SU-DHL-6 (cell line): ENCODE data around the gene GRIN2D.

Experiments
- H2AFZ ChIP-seq: fragments of 200-600 bp; sonication (generic); 2 replicates; pipeline ENCODE4 v1.6.1; 2014; ENCODE audit warnings: low read depth, mild to moderate bottlenecking, moderate library complexity, mixed read lengths, antibody characterized with exemption, low read length; ENCODE audit not compliant: severe bottlenecking
- H3F3A ChIP-seq: fragments of 200-600 bp; shearing (Covaris generic); 2 replicates; pipeline ENCODE4 v1.6.0; 2016; ENCODE audit warnings: antibody characterized with exemption, mild to moderate bottlenecking; ENCODE audit not compliant: insufficient read depth
- H3K27ac ChIP-seq: fragments of 200-600 bp; sonication (generic); 2 replicates; pipeline ENCODE4 v1.5.1; 2016; ENCODE audit warnings: low read depth, mild to moderate bottlenecking, low read length, moderate library complexity, mixed read lengths
- H3K27me3 ChIP-seq: fragments of 200-600 bp; sonication (generic), shearing (Covaris generic); 2 replicates; pipeline ENCODE4 v1.6.0; 2014; ENCODE audit warnings: mild to moderate bottlenecking, low read length
- H3K36me3 ChIP-seq: fragments of 200-600 bp; sonication (generic); 2 replicates; pipeline ENCODE4 v1.6.1; 2014; ENCODE audit warnings: mild to moderate bottlenecking, low read length, mixed read lengths
- H3K4me2 ChIP-seq: fragments of 300-600, 200-600 bp; shearing (Covaris generic), sonication (generic); 2 replicates; pipeline ENCODE4 v1.6.0; 2014; ENCODE audit warnings: low read length, low read depth, mild to moderate bottlenecking; ENCODE audit not compliant: poor library complexity, severe bottlenecking
- H3K4me3 ChIP-seq: fragments of 200-600 bp; sonication (generic); 2 replicates; pipeline ENCODE4 v1.5.1; 2014; ENCODE audit warnings: antibody characterized with exemption, low read length, mild to moderate bottlenecking, mixed read lengths; ENCODE audit not compliant: insufficient read depth, poor library complexity, severe bottlenecking
- H3K79me2 ChIP-seq: fragments of 200-600 bp; sonication (generic); 2 replicates; pipeline ENCODE4 v1.6.1; 2014; ENCODE audit warnings: mild to moderate bottlenecking, low read length, moderate library complexity; ENCODE audit not compliant: insufficient read depth
- H3K9ac ChIP-seq: fragments of 200-600 bp; sonication (generic); 2 replicates; pipeline ENCODE4 v1.7.0; 2014; ENCODE audit warnings: mild to moderate bottlenecking, low read length
- H3K9me2 ChIP-seq: fragments of 200-600 bp; sonication (generic); replicated peaks from 2 replicates; pipeline ENCODE4 v1.6.1; 2014; ENCODE audit warnings: low read length; ENCODE audit not compliant: insufficient read depth
- H3K9me3 ChIP-seq: fragments of 200-600 bp; sonication (generic); 2 replicates; pipeline ENCODE4 v1.6.1; 2014; ENCODE audit warnings: low read length, mixed read lengths; ENCODE audit not compliant: insufficient read depth
- H4K20me1 ChIP-seq: fragments of 200-600 bp; sonication (generic); 2 replicates; pipeline ENCODE4 v1.6.1; 2014; ENCODE audit warnings: low read depth, mild to moderate bottlenecking, antibody characterized with exemption, low read length, moderate library complexity, mixed read lengths
- CTCF ChIP-seq: fragments of 200-600 bp; sonication (generic); IDR thresholded peaks from one replicate; pipeline ENCODE4 v1.5.1; 2017; ENCODE audit warnings: antibody characterized with exemption, mild to moderate bottlenecking, low read length, moderate library complexity; ENCODE audit not compliant: insufficient read depth, poor library complexity, severe bottlenecking
- EZH2phosphoT487 ChIP-seq: fragments of 200-600 bp; sonication (generic), shearing (Covaris generic); conservative IDR thresholded peaks from 2 replicates; pipeline ENCODE4 v1.6.1; 2018; ENCODE audit warnings: mild to moderate bottlenecking, antibody characterized with exemption, low read length, moderate library complexity, mixed read lengths

GRIN2D gene

GRCh38 chr19:48365602-48366001 lies 27.9 kb upstream of the GRIN2D start:
- H4K20me1 ChIP-seq: no peaks in the 10 kb centered on the region
- H3K36me3 ChIP-seq: no peaks in the 10 kb centered on the region
- no peak overlapping the region for H3K4me2 ChIP-seq
- no peaks in the 10 kb centered on the region for H3K9me2 ChIP-seq
- H3F3A ChIP-seq: peaks cover 4% of the 10 kb centered on the region; the same call in 1 of the 2 replicates
- TF ChIP-seq CTCF: no peak
- TF ChIP-seq EZH2phosphoT487: no peak
- H3K27ac ChIP-seq: no peak overlapping the region
- H3K9ac ChIP-seq: no peak overlapping the region
- H3K27me3 ChIP-seq: no peaks in the 10 kb centered on the region
- no peak overlapping the region for H2AFZ ChIP-seq
- no peaks in the 10 kb centered on the region for H3K9me3 ChIP-seq
- no peak overlapping the region for H3K4me3 ChIP-seq
- H3K79me2 ChIP-seq: no peaks in the 10 kb centered on the region

GRCh38 chr19:48367855-48368254 lies 25.6 kb upstream of the GRIN2D start:
- Histone ChIP-seq H4K20me1 (no peaks in the 10 kb centered on the region), H3K27me3 (no peaks in the 10 kb centered on the region), H2AFZ (no peak overlapping the region), H3K9me2 (no peaks in the 10 kb centered on the region), H3K4me3 (no peak overlapping the region), H3K9ac (no peak overlapping the region), H3K79me2 (no peaks in the 10 kb centered on the region), H3K4me2 (no peak overlapping the region), H3K36me3 (no peaks in the 10 kb centered on the region), H3K27ac (no peak overlapping the region), H3F3A (no peaks in the 10 kb centered on the region), H3K9me3 (no peaks in the 10 kb centered on the region)
- TF ChIP-seq CTCF (no peak), EZH2phosphoT487 (no peak)

- no peak overlapping the region for H3K27ac ChIP-seq
- no peak overlapping the region for H2AFZ ChIP-seq
- H4K20me1 ChIP-seq: no peaks in the 10 kb centered on the region
- H3K9ac ChIP-seq: no peak overlapping the region
- no peaks in the 10 kb centered on the region for H3K9me2 ChIP-seq
- no peaks in the 10 kb centered on the region for H3K36me3 ChIP-seq
- no peak overlapping the region for H3K4me3 ChIP-seq
- no peaks in the 10 kb centered on the region for H3F3A ChIP-seq
- H3K4me2 ChIP-seq: no peak overlapping the region
- H3K9me3 ChIP-seq: no peaks in the 10 kb centered on the region
- H3K79me2 ChIP-seq: no peaks in the 10 kb centered on the region
- H3K27me3 ChIP-seq: no peaks in the 10 kb centered on the region
- TF ChIP-seq CTCF: no peak
- no peak for TF ChIP-seq EZH2phosphoT487
Measured at GRCh38 chr19:48368936-48369335, 24.5 kb upstream of the GRIN2D start.

DNA sequence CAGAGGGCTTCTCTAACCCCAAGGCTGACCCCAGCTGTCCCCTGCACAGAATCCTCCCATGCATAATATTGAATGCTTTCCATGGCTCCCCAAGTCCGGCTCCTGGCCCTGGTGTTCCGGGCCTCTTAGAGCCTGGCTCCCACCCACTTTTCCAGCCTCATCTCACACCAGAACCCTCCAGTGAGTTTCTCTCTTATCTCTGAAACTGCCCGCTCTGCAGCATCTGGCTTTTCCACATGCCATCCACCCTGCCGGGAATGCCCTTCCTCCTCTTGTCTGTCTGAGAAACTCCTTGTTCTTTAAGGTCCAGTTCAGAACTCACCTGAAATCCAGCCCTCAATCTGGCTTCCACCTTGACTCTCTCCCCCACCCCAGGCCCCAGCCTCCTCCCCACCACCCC lies 22.5 kb upstream of the GRIN2D start:
- Histone ChIP-seq H3K27me3 (no peaks in the 10 kb centered on the region), H2AFZ (no peak overlapping the region), H3K9me2 (no peaks in the 10 kb centered on the region), H3F3A (no peaks in the 10 kb centered on the region), H3K79me2 (no peaks in the 10 kb centered on the region), H3K4me3 (no peak overlapping the region), H3K27ac (no peak overlapping the region), H3K4me2 (no peak overlapping the region), H3K9me3 (no peaks in the 10 kb centered on the region), H4K20me1 (no peaks in the 10 kb centered on the region), H3K36me3 (no peaks in the 10 kb centered on the region), H3K9ac (no peak overlapping the region)
- TF ChIP-seq EZH2phosphoT487 (no peak), CTCF (no peak)
